HG02970 (cell line): ENCODE measurements around the gene COG4.

Experiments
- ATAC-seq: cut with Tn5 transposase; IDR thresholded peaks from one replicate; pipeline ENCODE4 v1.9.1; 2021; ENCODE audit warnings: mild to moderate bottlenecking, moderate library complexity, moderate number of reproducible peaks; ENCODE audit not compliant: unreplicated experiment, low FRiP score

COG4 gene

GRCh38 chr16:70482624-70483023, 40.7 kb downstream of the COG4 start:
- no peak for ATAC-seq

DNA sequence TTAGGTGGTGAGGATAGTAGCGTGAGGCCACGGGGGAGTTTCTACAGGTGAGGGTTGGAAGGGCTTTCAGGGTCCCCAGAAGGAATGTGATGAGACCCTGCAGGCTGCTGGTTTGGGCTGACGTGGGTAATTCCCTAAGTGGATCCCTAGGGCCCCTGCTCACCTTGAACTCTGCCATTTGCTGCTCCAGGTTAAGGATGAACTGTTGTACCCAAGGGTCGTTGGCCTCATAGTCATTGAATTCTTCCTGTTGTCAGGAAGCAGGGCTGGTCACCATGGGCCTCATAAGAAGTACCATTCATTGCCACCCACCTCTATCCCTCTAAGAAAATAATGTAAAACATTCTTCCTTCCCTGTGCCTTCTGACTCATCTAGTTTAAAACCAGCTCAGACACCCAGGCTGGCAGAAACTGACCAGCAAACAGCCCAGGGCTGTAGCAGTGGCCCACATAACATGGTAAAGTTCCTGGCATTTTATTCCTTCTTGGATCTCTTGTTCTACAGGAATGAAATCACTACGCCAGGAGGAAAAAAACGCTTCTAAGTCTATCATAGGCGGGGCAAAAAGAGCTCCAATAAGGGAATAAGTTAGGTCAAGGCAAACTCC, 41.3 kb downstream of the COG4 start:
- ATAC-seq, result no peak

GRCh38 chr16:70480127-70481105, 42.9 kb downstream of the COG4 start:
- no peak for ATAC-seq

DNA sequence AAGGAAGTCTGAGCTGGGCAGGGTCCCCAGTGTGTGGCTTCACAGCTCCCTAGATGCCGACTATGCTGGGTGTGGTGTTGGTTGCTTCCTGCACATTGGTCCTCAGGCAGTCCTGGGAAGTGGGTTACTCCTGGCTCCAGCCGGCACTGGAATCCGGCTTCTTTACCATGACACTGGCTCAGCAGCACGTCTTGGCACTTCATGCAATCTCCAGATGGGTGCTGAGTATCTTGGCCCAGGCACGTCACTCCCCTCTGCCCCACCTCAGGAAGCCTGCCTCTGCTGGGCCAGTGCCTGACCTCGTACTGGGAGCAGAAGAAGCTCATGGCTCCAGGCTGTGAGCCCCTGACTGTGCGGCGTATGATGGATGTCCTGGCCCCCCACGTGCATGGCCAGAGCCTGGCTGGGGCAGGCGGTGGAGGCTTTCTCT, 44.4 kb downstream of the COG4 start:
- no peak for ATAC-seq

GRCh38 chr16:70478169-70478568, 45.2 kb downstream of the COG4 start:
- ATAC-seq, result no peak

DNA sequence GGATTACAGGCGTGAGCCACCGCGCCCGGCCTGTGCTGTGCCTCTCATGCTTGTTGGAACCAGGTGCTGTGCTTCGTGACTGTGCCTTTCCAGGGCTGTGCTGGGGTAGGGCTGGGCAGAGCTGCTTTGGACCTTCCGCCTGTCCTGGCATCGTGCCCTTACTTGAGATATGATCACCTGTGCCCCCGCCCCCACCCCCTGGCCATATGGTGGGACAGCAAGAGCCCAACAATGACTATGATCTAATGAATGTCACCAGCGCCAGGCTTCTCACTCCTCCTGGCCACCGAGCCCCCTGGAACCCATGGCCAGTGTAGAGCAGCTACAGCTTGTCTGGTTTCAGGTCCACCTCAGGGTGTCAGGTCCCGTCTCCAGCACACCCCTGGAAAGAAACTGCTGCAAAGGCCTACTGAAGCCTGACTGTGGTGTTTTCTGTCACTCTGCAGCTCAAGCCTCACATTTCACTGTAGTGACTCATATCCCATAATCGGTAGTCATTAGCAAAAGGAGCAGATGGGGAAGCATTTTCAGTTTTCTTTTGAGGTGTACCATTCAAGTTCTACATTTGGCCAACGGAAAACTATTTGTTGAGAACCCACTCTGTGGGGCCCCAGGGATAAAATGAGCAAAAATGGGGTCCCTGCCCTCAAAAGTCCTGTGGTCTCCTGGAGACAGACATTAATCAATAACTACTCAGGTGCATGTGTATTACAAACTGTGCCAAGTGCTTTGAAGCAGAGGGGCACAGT, 46.9 kb downstream of the COG4 start:
- ATAC-seq, result peak; percentile 66

- ATAC-seq, result no peak
Measured at GRCh38 chr16:70475054-70475871, 48.1 kb downstream of the COG4 start.

DNA sequence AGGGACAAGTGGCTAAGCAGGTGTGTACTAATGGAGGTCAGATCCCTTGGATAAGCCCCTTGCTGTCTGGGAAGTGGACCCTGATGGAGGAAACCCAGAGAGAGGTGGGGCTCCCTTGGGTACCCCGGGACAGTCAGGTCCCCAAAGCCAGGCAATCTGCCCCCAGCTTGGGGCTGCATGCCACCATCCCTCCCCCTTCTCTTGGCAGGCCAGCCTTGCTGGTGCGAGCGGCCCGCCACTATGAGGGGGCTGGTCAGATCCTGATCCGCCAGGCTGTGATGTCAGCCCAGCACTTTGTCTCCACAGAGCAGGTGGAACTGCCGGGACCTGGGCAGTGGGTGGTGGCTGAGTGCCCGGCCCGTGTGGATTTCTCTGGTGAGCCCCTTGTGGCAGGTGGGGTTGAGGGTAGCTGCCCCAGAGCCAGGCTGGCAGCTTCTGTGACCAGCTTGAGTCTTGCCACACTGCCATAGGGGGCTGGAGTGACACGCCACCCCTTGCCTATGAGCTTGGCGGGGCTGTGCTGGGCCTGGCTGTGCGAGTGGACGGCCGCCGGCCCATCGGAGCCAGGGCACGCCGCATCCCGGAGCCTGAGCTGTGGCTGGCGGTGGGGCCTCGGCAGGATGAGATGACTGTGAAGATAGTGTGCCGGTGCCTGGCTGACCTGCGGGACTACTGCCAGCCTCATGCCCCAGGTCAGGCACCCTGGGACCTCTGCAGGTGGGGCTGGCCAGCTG, 48.9 kb downstream of the COG4 start:
- no peak for ATAC-seq

- ATAC-seq, result no peak
Measured at GRCh38 chr16:70473446-70474319, 49.7 kb downstream of the COG4 start.

- no peak for ATAC-seq
Measured at GRCh38 chr16:70472786-70473433, 50.4 kb downstream of the COG4 start.

DNA sequence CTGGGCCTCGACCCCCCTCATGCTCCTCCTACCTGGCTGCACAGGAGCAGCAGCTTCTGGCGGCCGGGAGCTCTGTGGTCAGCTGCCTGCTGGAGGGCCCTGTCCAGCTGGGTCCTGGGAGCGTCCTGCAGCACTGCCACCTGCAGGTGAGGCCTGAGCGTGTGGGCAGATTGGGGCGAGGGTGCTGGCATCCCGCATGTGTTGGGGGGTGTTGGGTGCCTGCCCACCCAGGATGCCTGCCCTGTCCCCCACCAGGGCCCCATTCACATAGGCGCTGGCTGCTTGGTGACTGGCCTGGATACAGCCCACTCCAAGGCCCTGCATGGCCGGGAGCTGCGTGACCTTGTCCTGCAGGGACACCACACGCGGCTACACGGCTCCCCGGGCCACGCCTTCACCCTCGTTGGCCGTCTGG, 52.4 kb downstream of the COG4 start:
- ATAC-seq, result no peak

DNA sequence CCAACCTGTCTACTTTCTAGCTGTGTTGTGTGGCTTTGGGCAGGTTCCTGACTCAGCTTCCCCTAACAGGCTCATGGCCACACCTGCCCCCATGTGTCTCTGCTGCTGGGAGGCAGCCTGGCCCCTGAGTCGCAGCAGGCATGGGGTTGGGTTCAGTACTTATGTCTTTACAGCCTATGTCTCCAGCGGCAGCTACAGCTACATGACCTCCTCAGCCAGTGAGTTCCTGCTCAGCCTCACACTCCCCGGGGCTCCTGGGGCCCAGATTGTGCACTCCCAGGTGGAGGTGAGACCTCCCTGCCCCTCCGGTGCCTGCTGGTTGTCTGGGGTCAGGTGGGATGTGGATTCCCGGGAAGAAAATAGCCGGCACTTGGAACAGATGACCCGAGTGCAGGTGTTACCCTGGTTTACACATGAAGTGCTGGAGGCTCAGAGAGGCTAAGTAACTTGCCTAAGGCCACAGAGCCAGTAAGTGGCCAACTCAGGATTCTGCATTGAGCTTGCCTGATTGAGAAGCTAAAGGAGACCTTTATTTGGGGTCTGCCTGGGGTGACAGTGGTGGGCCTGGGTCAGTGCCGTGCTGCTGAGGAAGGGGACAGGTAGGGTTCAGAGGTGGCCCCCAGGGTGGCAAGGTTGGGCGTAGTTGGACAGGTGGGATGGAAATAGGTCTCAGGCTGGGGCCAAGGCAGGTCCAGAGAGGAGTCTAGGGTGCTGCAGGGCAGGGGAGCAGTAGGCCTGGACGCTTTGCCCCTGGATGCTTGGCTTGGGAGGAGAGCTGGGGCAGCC, 53.0 kb downstream of the COG4 start:
- no peak for ATAC-seq

DNA sequence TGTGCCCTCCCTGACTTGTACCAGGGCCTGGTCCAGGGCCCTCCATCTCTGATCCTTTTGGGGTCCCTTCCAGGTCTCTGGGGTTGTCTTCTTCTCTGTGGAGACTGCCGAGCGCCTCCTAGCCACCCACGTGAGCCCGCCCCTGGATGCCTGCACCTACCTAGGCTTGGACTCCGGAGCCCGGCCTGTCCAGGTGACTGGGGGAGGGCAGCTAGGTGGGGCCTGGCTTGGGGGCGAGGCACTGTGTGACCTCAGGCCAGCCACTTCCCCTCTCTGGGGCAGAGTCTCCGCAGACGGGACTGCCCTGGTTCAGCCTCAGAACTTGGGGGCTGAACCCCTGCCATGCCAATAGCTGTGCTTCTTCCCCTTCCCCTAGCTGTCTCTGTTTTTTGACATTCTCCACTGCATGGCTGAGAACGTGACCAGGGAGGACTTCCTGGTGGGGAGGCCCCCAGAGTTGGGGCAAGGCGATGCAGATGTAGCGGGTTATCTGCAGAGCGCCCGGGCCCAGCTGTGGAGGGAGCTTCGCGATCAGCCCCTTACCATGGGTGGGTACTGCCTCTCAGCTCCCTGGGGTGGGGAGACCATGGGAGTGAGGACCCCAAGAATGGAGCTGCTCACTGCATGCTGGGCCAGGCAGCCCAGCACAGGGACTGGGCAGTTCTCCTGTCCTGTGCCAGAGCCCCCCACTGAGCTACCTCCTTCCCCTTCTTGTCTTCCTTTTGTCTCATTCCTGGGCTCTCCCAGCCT, 54.4 kb downstream of the COG4 start:
- ATAC-seq, result no peak

- no peak for ATAC-seq
Measured at GRCh38 chr16:70467608-70468007, 55.7 kb downstream of the COG4 start.

GRCh38 chr16:70467113-70467512, 56.2 kb downstream of the COG4 start:
- ATAC-seq, result no peak

DNA sequence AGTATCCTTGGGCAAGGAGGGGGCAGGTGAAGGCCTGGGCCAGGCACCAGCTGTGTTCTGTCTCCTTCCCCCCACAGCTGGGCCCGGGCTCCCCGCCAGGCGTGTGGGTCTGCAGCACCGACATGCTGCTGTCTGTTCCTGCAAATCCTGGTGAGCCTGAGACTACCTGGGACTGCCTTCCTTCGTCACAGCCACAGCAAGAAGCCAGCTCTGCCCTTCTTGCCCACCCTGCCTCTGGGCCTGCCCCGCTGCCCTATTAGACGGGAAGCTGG, 56.6 kb downstream of the COG4 start:
- no peak for ATAC-seq
